ENCODE measurements around the gene OTOGL. TPM values are rescaled to one million over a fixed set of nuclear protein-coding genes. Genes with fewer than 3 reads are reported as not detected.
"Not testable (repeated sequence)": the region's sequence is repeated elsewhere in the genome, so short reads cannot be mapped to it uniquely, and the experiment has no call there.

OTOGL gene
- total RNA-seq, 3 donors from 2014 or later: not detected

GRCh38 chr12:80211671-80212070 lies 112.3 kb downstream of the OTOGL start:
- no peaks in the 10 kb centered on the region for H3K36me3 Mint-ChIP-seq (ENCODE audit: insufficient read depth)
- ATAC-seq (no peak), DNase-seq (no peak)
- no peaks in the 10 kb centered on the region for H3K9me3 Mint-ChIP-seq
- no peaks in the 10 kb centered on the region for H3K4me1 Mint-ChIP-seq (ENCODE audit: low read depth)
- H3K4me3 Mint-ChIP-seq: no peak overlapping the region
- H3K27me3 Mint-ChIP-seq (ENCODE audit: low read depth): peaks cover 2% of the 10 kb centered on the region

GRCh38 chr12:80212938-80213645 lies 113.8 kb downstream of the OTOGL start:
- peaks cover 2% of the 10 kb centered on the region for H3K27me3 Mint-ChIP-seq (ENCODE audit: low read depth)
- H3K9me3 Mint-ChIP-seq: no peaks in the 10 kb centered on the region
- ATAC-seq (no peak), DNase-seq (no peak)
- H3K4me1 Mint-ChIP-seq (ENCODE audit: low read depth): no peaks in the 10 kb centered on the region
- H3K4me3 Mint-ChIP-seq: no peak overlapping the region
- no peaks in the 10 kb centered on the region for H3K36me3 Mint-ChIP-seq (ENCODE audit: insufficient read depth)

GRCh38 chr12:80213871-80214270 lies 114.5 kb downstream of the OTOGL start:
- H3K36me3 Mint-ChIP-seq (ENCODE audit: insufficient read depth): no peaks in the 10 kb centered on the region
- no peak overlapping the region for H3K4me3 Mint-ChIP-seq
- no peaks in the 10 kb centered on the region for H3K4me1 Mint-ChIP-seq (ENCODE audit: low read depth)
- no peaks in the 10 kb centered on the region for H3K9me3 Mint-ChIP-seq
- ATAC-seq (no peak), DNase-seq (no peak)
- peaks cover 2% of the 10 kb centered on the region for H3K27me3 Mint-ChIP-seq (ENCODE audit: low read depth)

- DNase-seq (no peak), ATAC-seq (no peak)
- Mint-ChIP-seq H3K36me3 (ENCODE audit: insufficient read depth) (no peaks in the 10 kb centered on the region), H3K4me3 (no peak overlapping the region), H3K4me1 (ENCODE audit: low read depth) (no peaks in the 10 kb centered on the region), H3K9me3 (no peaks in the 10 kb centered on the region), H3K27me3 (ENCODE audit: low read depth) (peaks cover 7% of the 10 kb centered on the region)
Measured at GRCh38 chr12:80217011-80217535, 117.7 kb downstream of the OTOGL start.

- not testable (repeated sequence) for H3K36me3 Mint-ChIP-seq (ENCODE audit: insufficient read depth); H3K27me3 Mint-ChIP-seq (ENCODE audit: low read depth); ATAC-seq; H3K4me1 Mint-ChIP-seq (ENCODE audit: low read depth); H3K9me3 Mint-ChIP-seq; DNase-seq; H3K4me3 Mint-ChIP-seq
Measured at GRCh38 chr12:80218925-80219324, 119.6 kb downstream of the OTOGL start.

- H3K27me3 Mint-ChIP-seq (ENCODE audit: low read depth): peaks cover 5% of the 10 kb centered on the region
- H3K4me3 Mint-ChIP-seq: no peak overlapping the region
- H3K36me3 Mint-ChIP-seq (ENCODE audit: insufficient read depth): no peaks in the 10 kb centered on the region
- ATAC-seq (no peak), DNase-seq (no peak)
- H3K9me3 Mint-ChIP-seq: no peaks in the 10 kb centered on the region
- H3K4me1 Mint-ChIP-seq (ENCODE audit: low read depth): no peaks in the 10 kb centered on the region
Measured at GRCh38 chr12:80219345-80219744, 120.0 kb downstream of the OTOGL start.

- no peak overlapping the region for H3K4me3 Mint-ChIP-seq
- H3K4me1 Mint-ChIP-seq (ENCODE audit: low read depth): no peaks in the 10 kb centered on the region
- DNase-seq (no peak), ATAC-seq (no peak)
- no peaks in the 10 kb centered on the region for H3K36me3 Mint-ChIP-seq (ENCODE audit: insufficient read depth)
- no peaks in the 10 kb centered on the region for H3K9me3 Mint-ChIP-seq
- H3K27me3 Mint-ChIP-seq (ENCODE audit: low read depth): peaks cover 4% of the 10 kb centered on the region
Measured at GRCh38 chr12:80222261-80222660, 122.9 kb downstream of the OTOGL start.

GRCh38 chr12:80226576-80226975 lies 127.2 kb downstream of the OTOGL start:
- peaks cover 2% of the 10 kb centered on the region for H3K27me3 Mint-ChIP-seq (ENCODE audit: low read depth)
- ATAC-seq: no peak
- no peak for DNase-seq
- no peak overlapping the region for H3K4me3 Mint-ChIP-seq
- no peaks in the 10 kb centered on the region for H3K4me1 Mint-ChIP-seq (ENCODE audit: low read depth)
- no peaks in the 10 kb centered on the region for H3K36me3 Mint-ChIP-seq (ENCODE audit: insufficient read depth)
- no peaks in the 10 kb centered on the region for H3K9me3 Mint-ChIP-seq

GRCh38 chr12:80227904-80228303 lies 128.6 kb downstream of the OTOGL start:
- H3K4me1 Mint-ChIP-seq (ENCODE audit: low read depth); DNase-seq; ATAC-seq; H3K9me3 Mint-ChIP-seq; H3K36me3 Mint-ChIP-seq (ENCODE audit: insufficient read depth); H3K4me3 Mint-ChIP-seq; H3K27me3 Mint-ChIP-seq (ENCODE audit: low read depth): not testable (repeated sequence)

- Mint-ChIP-seq H3K9me3 (no peaks in the 10 kb centered on the region), H3K4me1 (ENCODE audit: low read depth) (no peaks in the 10 kb centered on the region), H3K36me3 (ENCODE audit: insufficient read depth) (no peaks in the 10 kb centered on the region), H3K4me3 (no peak overlapping the region), H3K27me3 (ENCODE audit: low read depth) (peaks cover 2% of the 10 kb centered on the region)
- DNase-seq (no peak), ATAC-seq (no peak)
Measured at GRCh38 chr12:80230068-80230467, 130.7 kb downstream of the OTOGL start.

- Mint-ChIP-seq H3K9me3 (no peaks in the 10 kb centered on the region), H3K27me3 (ENCODE audit: low read depth) (no peaks in the 10 kb centered on the region), H3K36me3 (ENCODE audit: insufficient read depth) (no peaks in the 10 kb centered on the region), H3K4me1 (ENCODE audit: low read depth) (no peaks in the 10 kb centered on the region), H3K4me3 (no peak overlapping the region)
- ATAC-seq (no peak), DNase-seq (no peak)
Measured at GRCh38 chr12:80232837-80233236, 133.5 kb downstream of the OTOGL start.

GRCh38 chr12:80233926-80234325 lies 134.6 kb downstream of the OTOGL start:
- ATAC-seq (no peak), DNase-seq (no peak)
- H3K4me1 Mint-ChIP-seq (ENCODE audit: low read depth): no peaks in the 10 kb centered on the region
- no peaks in the 10 kb centered on the region for H3K27me3 Mint-ChIP-seq (ENCODE audit: low read depth)
- H3K4me3 Mint-ChIP-seq: no peak overlapping the region
- H3K9me3 Mint-ChIP-seq: no peaks in the 10 kb centered on the region
- no peaks in the 10 kb centered on the region for H3K36me3 Mint-ChIP-seq (ENCODE audit: insufficient read depth)

GRCh38 chr12:80234667-80235066 lies 135.3 kb downstream of the OTOGL start:
- Mint-ChIP-seq H3K27me3 (ENCODE audit: low read depth) (no peaks in the 10 kb centered on the region), H3K4me1 (ENCODE audit: low read depth) (no peaks in the 10 kb centered on the region), H3K4me3 (no peak overlapping the region), H3K9me3 (peaks cover 2% of the 10 kb centered on the region), H3K36me3 (ENCODE audit: insufficient read depth) (no peaks in the 10 kb centered on the region)
- ATAC-seq: no peak
- no peak for DNase-seq

GRCh38 chr12:80235944-80236343 lies 136.6 kb downstream of the OTOGL start:
- no peak for DNase-seq
- Mint-ChIP-seq H3K4me1 (ENCODE audit: low read depth) (no peaks in the 10 kb centered on the region), H3K4me3 (no peak overlapping the region), H3K9me3 (peaks cover 6% of the 10 kb centered on the region), H3K27me3 (ENCODE audit: low read depth) (no peaks in the 10 kb centered on the region), H3K36me3 (ENCODE audit: insufficient read depth) (no peaks in the 10 kb centered on the region)
- ATAC-seq: no peak

- DNase-seq (no peak), ATAC-seq (no peak)
- Mint-ChIP-seq H3K4me3 (no peak overlapping the region), H3K4me1 (ENCODE audit: low read depth) (no peaks in the 10 kb centered on the region), H3K36me3 (ENCODE audit: insufficient read depth) (no peaks in the 10 kb centered on the region), H3K27me3 (ENCODE audit: low read depth) (no peaks in the 10 kb centered on the region), H3K9me3 (peaks cover 6% of the 10 kb centered on the region)
Measured at GRCh38 chr12:80239867-80240266, 140.5 kb downstream of the OTOGL start.

Measured in activated T-cell treated with anti-CD3 and anti-CD28 coated beads, Interleukin-2, amount 50 U/mL, for 4 hours (primary cell).